Prostate gland (tissue), 2 donors: Measurements from ENCODE around the gene EIF3I. TPM values are rescaled to one million over a fixed set of nuclear protein-coding genes. Genes with fewer than 3 reads are reported as not detected.

ENCODE experiments used
- DNase-seq: peaks from one replicate; pipeline ENCODE4 v3.0.0-alpha.2; 2019; ENCODE audit warnings: low spot score
- H3K27ac ChIP-seq, 2 donors: fragments of 200-600 bp; sonication (generic); 2 replicates each; pipeline ENCODE4 v1.5.1; 2017 to 2019
- H3K27me3 ChIP-seq: fragments of 200-600 bp; sonication (generic); replicated peaks from 2 replicates; pipeline ENCODE4 v1.5.1; 2019; ENCODE audit not compliant: insufficient read depth
- H3K36me3 ChIP-seq, 2 donors: fragments of 200-600 bp; sonication (generic); 1 replicate in 1 of 2; 2 replicates in 1 of 2; pipeline versions ENCODE4 v1.5.1 to v1.8.1; 2017 to 2019
- H3K4me1 ChIP-seq: fragments of 200-600 bp; sonication (generic); replicated peaks from 2 replicates; pipeline ENCODE4 v1.5.1; 2019
- H3K4me3 ChIP-seq, 2 donors: fragments of 200-600 bp; sonication (generic); 2 replicates each; pipeline ENCODE4 v1.5.1; 2017 to 2019
- H3K9me3 ChIP-seq: fragments of 200-600 bp; sonication (generic); 2 replicates; pipeline ENCODE4 v1.5.1; 2017
- CTCF ChIP-seq, 4 experiments: fragments of 200-600 bp in 2 of 4; fragments of 450-650 bp in 2 of 4; sonication (generic) in 2 of 4; IDR thresholded peaks; 1 replicate in 3 of 4; 2 replicates in 1 of 4; pipeline ENCODE4 v1.5.1; 2016 to 2019; ENCODE audit warnings: antibody characterized with exemption in 4 of 4, mild to moderate bottlenecking in 2 of 4, moderate library complexity in 2 of 4
- POLR2A ChIP-seq: fragments of 450-650 bp; IDR thresholded peaks from one replicate; pipeline ENCODE4 v1.6.1; 2016; ENCODE audit warnings: antibody characterized with exemption, mild to moderate bottlenecking
- POLR2AphosphoS5 ChIP-seq: sonication (generic); formaldehyde crosslinking; IDR thresholded peaks from one replicate; pipeline ENCODE4 v1.6.1; 2017; ENCODE audit warnings: antibody characterized with exemption
- WGBS: methylation state at CpG from one replicate; pipeline ENCODE4 v1.1.5; 2018; 5-methylcytosine and 5-hydroxymethylcytosine counted together
- intact Hi-C: fragments of 100-400 bp; cut with DNase I; formaldehyde crosslinking; loops from one replicate; pipeline ENCODE4 v1.14.2; 2022
- total RNA-seq, 2 donors: library from RNA; depleted of rRNA; stranded (reverse); fragments of >200 nt; gene quantifications; one replicate each; pipeline ENCODE4 v1.1.0, GENCODE V29; 2016

The EIF3I gene
- total RNA-seq, 2 donors from 2014 or later: 158 to 181 TPM

GRCh38 chr1:32182060-32182459 lies 40.1 kb upstream of the EIF3I start:
- no peak for DNase-seq
- Histone ChIP-seq H3K9me3 (no peaks in the 10 kb centered on the region), H3K27ac (no peak overlapping the region), H3K27me3 (no peaks in the 10 kb centered on the region), H3K4me1 (no peaks in the 10 kb centered on the region), H3K36me3 (no peaks in the 10 kb centered on the region), H3K4me3 (no peak overlapping the region)
- intact Hi-C loops: loop anchor here (5.0 kb wide), 1 partner anchor 60 kb away; no protein-coding TSS in a partner anchor
- 79% methylated on average over 6 of the region's 6 CpGs for WGBS
- TF ChIP-seq POLR2A: no peak
- no peak for TF ChIP-seq POLR2AphosphoS5
- no peak for TF ChIP-seq CTCF (IDR thresholded peaks at IDR 0.05)

DNA sequence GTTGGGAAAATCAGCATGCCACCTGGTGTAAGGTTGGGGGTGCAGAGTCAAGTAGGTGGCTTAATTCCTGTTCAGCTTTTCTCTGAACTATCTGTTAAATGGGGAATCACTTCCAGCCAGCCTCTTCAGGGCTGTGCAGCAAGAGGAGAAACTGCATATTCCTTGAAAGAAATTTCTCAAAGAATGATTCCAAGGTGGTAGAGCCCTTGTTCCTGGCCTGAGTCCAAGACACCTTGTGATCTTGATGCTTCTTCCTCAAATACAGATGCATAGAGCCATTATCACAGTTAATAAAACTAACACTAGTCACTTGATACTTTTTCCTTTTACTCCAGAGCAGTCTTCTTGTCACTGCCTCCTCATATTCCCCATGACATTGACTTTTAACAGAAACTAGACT lies 37.6 kb upstream of the EIF3I start:
- no peaks in the 10 kb centered on the region for H3K9me3 ChIP-seq
- H3K36me3 ChIP-seq: peaks cover 0 to 23% of the 10 kb centered on the region in 2 donors
- intact Hi-C loops: loop anchor here (5.0 kb wide), 1 partner anchor 58 kb away; no protein-coding TSS in a partner anchor

DNA sequence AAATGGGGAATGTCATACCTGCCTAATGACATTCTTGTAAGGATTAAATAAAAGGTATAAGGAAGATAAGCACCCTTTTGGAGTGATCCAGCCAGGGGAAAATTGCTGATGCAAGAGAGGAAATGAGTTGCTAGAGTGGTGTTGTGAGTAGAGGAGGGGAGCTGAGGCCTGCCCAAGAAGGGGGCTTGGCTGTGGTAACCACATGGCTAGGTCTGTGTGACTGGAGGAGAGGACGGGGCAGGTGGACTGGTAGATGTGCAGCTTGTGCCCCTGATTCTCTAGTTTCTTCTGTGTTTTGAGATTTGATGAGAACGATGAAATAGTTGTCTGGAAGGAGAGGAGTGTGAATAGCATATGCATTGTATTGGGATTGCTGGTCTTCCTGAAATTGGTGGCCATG lies 36.1 kb upstream of the EIF3I start:
- no peak overlapping the region for H3K27ac ChIP-seq
- intact Hi-C loops: no loop called here
- no peak overlapping the region for H3K4me3 ChIP-seq
- H3K4me1 ChIP-seq: no peaks in the 10 kb centered on the region
- no peaks in the 10 kb centered on the region for H3K9me3 ChIP-seq
- no peaks in the 10 kb centered on the region for H3K27me3 ChIP-seq
- no peak for DNase-seq
- H3K36me3 ChIP-seq: peaks cover under 1 to 34% of the 10 kb centered on the region in 2 donors
- 84% methylated on average over 2 of the region's 2 CpGs for WGBS
- no peak for TF ChIP-seq POLR2AphosphoS5
- TF ChIP-seq POLR2A: no peak
- no peak for TF ChIP-seq CTCF (IDR thresholded peaks at IDR 0.05)

More for the DNA sequence above, 37.6 kb upstream of the EIF3I start:
- Histone ChIP-seq H3K27ac (no peak overlapping the region), H3K4me3 (no peak overlapping the region), H3K4me1 (no peaks in the 10 kb centered on the region), H3K27me3 (no peaks in the 10 kb centered on the region)
- DNase-seq: no peak
- no peak for TF ChIP-seq CTCF (IDR thresholded peaks at IDR 0.05)
- no peak for TF ChIP-seq POLR2A
- no peak for TF ChIP-seq POLR2AphosphoS5

DNA sequence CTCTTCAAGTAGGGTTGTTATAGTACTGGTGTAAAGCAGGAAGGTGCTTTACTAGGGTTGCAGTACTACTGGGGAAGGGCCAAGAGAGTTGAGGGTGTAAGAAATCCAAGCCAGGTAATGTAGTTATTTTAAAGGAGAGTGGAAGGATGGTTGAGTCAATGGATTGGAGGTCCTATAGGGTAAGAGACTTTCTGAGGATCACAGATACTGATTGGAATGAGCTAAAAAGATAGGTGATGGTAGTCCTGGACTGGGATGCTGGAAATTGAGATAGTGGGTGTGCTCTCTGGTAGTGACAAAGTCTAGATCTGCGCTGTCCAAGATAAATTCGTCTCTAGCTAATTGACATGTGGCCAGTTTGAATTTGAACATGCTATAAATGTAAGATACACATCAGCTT lies 35.7 kb upstream of the EIF3I start:
- no peak overlapping the region for H3K27ac ChIP-seq
- H3K9me3 ChIP-seq: no peaks in the 10 kb centered on the region
- peaks cover 4 to 35% of the 10 kb centered on the region in 2 donors for H3K36me3 ChIP-seq
- no peaks in the 10 kb centered on the region for H3K4me1 ChIP-seq
- intact Hi-C loops: no loop called here
- no peak for DNase-seq
- no peaks in the 10 kb centered on the region for H3K27me3 ChIP-seq
- no peak overlapping the region for H3K4me3 ChIP-seq
- 75% methylated on average over 2 of the region's 2 CpGs for WGBS
- TF ChIP-seq POLR2AphosphoS5: no peak
- TF ChIP-seq POLR2A: no peak
- no peak for TF ChIP-seq CTCF (IDR thresholded peaks at IDR 0.05)

DNA sequence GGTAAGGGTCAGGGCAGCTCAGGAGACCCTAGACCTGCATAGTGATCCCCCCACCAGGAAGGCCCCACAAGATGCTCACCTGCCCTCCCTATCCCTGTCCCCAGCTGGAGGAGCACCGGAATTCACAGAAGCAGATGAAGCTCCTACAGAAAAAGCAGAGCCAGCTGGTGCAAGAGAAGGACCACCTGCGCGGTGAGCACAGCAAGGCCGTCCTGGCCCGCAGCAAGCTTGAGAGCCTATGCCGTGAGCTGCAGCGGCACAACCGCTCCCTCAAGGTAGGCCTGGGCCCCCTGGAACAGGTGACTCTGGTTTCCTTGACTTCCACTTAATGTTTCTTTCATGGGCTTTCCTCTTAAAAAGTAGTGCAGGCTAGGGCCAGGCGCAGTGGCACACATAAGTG lies 34.4 kb upstream of the EIF3I start:
- no peaks in the 10 kb centered on the region for H3K4me1 ChIP-seq
- H3K36me3 ChIP-seq: peaks cover 10 to 49% of the 10 kb centered on the region in 2 donors
- intact Hi-C loops: no loop called here
- H3K27me3 ChIP-seq: no peaks in the 10 kb centered on the region
- 97% methylated on average over 9 of the region's 9 CpGs for WGBS
- no peak overlapping the region for H3K27ac ChIP-seq
- no peak overlapping the region for H3K4me3 ChIP-seq
- H3K9me3 ChIP-seq: no peaks in the 10 kb centered on the region
- TF ChIP-seq CTCF (IDR thresholded peaks at IDR 0.05): no peak
- no peak for TF ChIP-seq POLR2AphosphoS5
- TF ChIP-seq POLR2A: no peak
- DNase-seq: no peak
